ENCODE measurements around the gene FAM114A1. TPM values are rescaled to one million over a fixed set of nuclear protein-coding genes. Genes with fewer than 3 reads are reported as not detected.

The FAM114A1 gene
- total RNA-seq, 1 donor from 2014 or later = 159 TPM

- H3K27ac Mint-ChIP-seq (ENCODE audit: unreplicated experiment) = no peak overlapping the region
- no peak for TF ChIP-seq CTCF (IDR thresholded peaks at IDR 0.05; ENCODE audit: insufficient read depth, low read depth, low read length)
- TF ChIP-seq EZH2 (IDR thresholded peaks at IDR 0.05; ENCODE audit: insufficient read depth, low read length) = no peak
- H3K4me3 Mint-ChIP-seq (ENCODE audit: unreplicated experiment) = no peak overlapping the region
- DNase-seq (ENCODE audit: low read depth) (peak; percentile 76), FAIRE-seq (peak; percentile 69)
- Histone ChIP-seq H3K27ac (ENCODE audit: low read depth, low read length) (peak overlapping the region; percentile 36), H3K27me3 (ENCODE audit: insufficient read depth, low read length) (no peaks in the 10 kb centered on the region), H3K9me3 (ENCODE audit: insufficient read depth, low read depth, low read length) (no peaks in the 10 kb centered on the region), H3K79me2 (ENCODE audit: insufficient read depth, low read length) (no peaks in the 10 kb centered on the region), H3K4me2 (ENCODE audit: low read length) (peak overlapping the region; percentile 41), H3K36me3 (ENCODE audit: insufficient read depth, low read length) (no peaks in the 10 kb centered on the region), H2AFZ (ENCODE audit: low read depth, low read length) (peak overlapping the region; percentile 70), H3K4me1 (ENCODE audit: insufficient read depth, low read length) (peaks cover 21% of the 10 kb centered on the region), H3K9ac (ENCODE audit: low read length) (no peak overlapping the region), H3K4me3 (ENCODE audit: insufficient read depth, low read depth, low read length) (no peak overlapping the region), H4K20me1 (ENCODE audit: insufficient read depth, low read length) (no peaks in the 10 kb centered on the region)
- H3K9me3 Mint-ChIP-seq (ENCODE audit: unreplicated experiment) = no peaks in the 10 kb centered on the region
- H3K36me3 Mint-ChIP-seq (ENCODE audit: low read depth, unreplicated experiment) = no peaks in the 10 kb centered on the region
- H3K27me3 Mint-ChIP-seq (ENCODE audit: low read depth, unreplicated experiment) = no peaks in the 10 kb centered on the region
- peaks cover 32% of the 10 kb centered on the region for H3K4me1 Mint-ChIP-seq (ENCODE audit: low read depth, unreplicated experiment)
Observed at GRCh38 chr4:38980903-38981676, 113.5 kb downstream of the FAM114A1 start.

GRCh38 chr4:38982361-38983095 is 114.9 kb downstream of the FAM114A1 start:
- H3K4me3 Mint-ChIP-seq (ENCODE audit: unreplicated experiment) = no peak overlapping the region
- Histone ChIP-seq H3K9me3 (ENCODE audit: insufficient read depth, low read depth, low read length) (no peaks in the 10 kb centered on the region), H3K36me3 (ENCODE audit: insufficient read depth, low read length) (no peaks in the 10 kb centered on the region), H3K4me1 (ENCODE audit: insufficient read depth, low read length) (peaks cover 21% of the 10 kb centered on the region), H3K4me2 (ENCODE audit: low read length) (no peak overlapping the region), H3K27ac (ENCODE audit: low read depth, low read length) (no peak overlapping the region), H4K20me1 (ENCODE audit: insufficient read depth, low read length) (no peaks in the 10 kb centered on the region), H3K4me3 (ENCODE audit: insufficient read depth, low read depth, low read length) (no peak overlapping the region), H3K9ac (ENCODE audit: low read length) (no peak overlapping the region), H3K27me3 (ENCODE audit: insufficient read depth, low read length) (no peaks in the 10 kb centered on the region), H3K79me2 (ENCODE audit: insufficient read depth, low read length) (no peaks in the 10 kb centered on the region), H2AFZ (ENCODE audit: low read depth, low read length) (no peak overlapping the region)
- TF ChIP-seq EZH2 (IDR thresholded peaks at IDR 0.05; ENCODE audit: insufficient read depth, low read length) (no peak), CTCF (IDR thresholded peaks at IDR 0.05; ENCODE audit: insufficient read depth, low read depth, low read length) (no peak)
- no peak for FAIRE-seq
- H3K4me1 Mint-ChIP-seq (ENCODE audit: low read depth, unreplicated experiment) = peaks cover 34% of the 10 kb centered on the region
- no peak overlapping the region for H3K27ac Mint-ChIP-seq (ENCODE audit: unreplicated experiment)
- DNase-seq (ENCODE audit: low read depth) = no peak
- no peaks in the 10 kb centered on the region for H3K36me3 Mint-ChIP-seq (ENCODE audit: low read depth, unreplicated experiment)
- H3K27me3 Mint-ChIP-seq (ENCODE audit: low read depth, unreplicated experiment) = no peaks in the 10 kb centered on the region
- no peaks in the 10 kb centered on the region for H3K9me3 Mint-ChIP-seq (ENCODE audit: unreplicated experiment)
